HEK293T (cell line): ENCODE data around the gene CRABP2.

ENCODE experiments used
- CTCF ChIA-PET: fragments of 350-600 bp; formaldehyde crosslinking; extraction: SDS; loops from one replicate; lab custom pipeline; 2021; ENCODE audit warnings: antibody characterized with exemption, inconsistent platforms; lab: Yijun Ruan, JAX
- POLR2A ChIA-PET: fragments of 350-600 bp; formaldehyde crosslinking; extraction: SDS; loops from one replicate; lab custom pipeline; 2020; ENCODE audit warnings: antibody characterized with exemption, inconsistent platforms; lab: Yijun Ruan, JAX
- DNase-seq: peaks from one replicate; pipeline ENCODE4 v3.0.0; 2012; ENCODE audit warnings: mixed read lengths; ENCODE audit errors: extremely low spot score
- ARNT ChIP-seq: fragments of 450-650 bp; IDR thresholded peaks from 2 replicates; pipeline ENCODE4 v1.6.1; 2017; ENCODE audit warnings: mild to moderate bottlenecking
- BHLHE40 ChIP-seq: fragments of 450-650 bp; IDR thresholded peaks from 2 replicates; pipeline ENCODE4 v1.6.1; 2016; ENCODE audit warnings: mild to moderate bottlenecking, moderate library complexity, borderline replicate concordance
- CTBP1 ChIP-seq: fragments of 450-650 bp; IDR thresholded peaks from 2 replicates; pipeline ENCODE4 v1.6.1; 2016; ENCODE audit warnings: borderline replicate concordance
- ELF4 ChIP-seq: fragments of 450-650 bp; IDR thresholded peaks from 2 replicates; pipeline ENCODE4 v1.6.1; 2017; ENCODE audit warnings: antibody characterized with exemption
- FOXA1 ChIP-seq: fragments of 450-650 bp; IDR thresholded peaks from 2 replicates; pipeline ENCODE4 v1.6.1; 2016; ENCODE audit warnings: mild to moderate bottlenecking
- FOXK2 ChIP-seq: fragments of 450-650 bp; IDR thresholded peaks from 2 replicates; pipeline ENCODE4 v1.6.1; 2016; ENCODE audit warnings: mild to moderate bottlenecking
- FOXM1 ChIP-seq: fragments of 450-650 bp; IDR thresholded peaks from 2 replicates; pipeline ENCODE4 v1.6.1; 2017; ENCODE audit warnings: mild to moderate bottlenecking, borderline replicate concordance
- HDGF ChIP-seq: fragments of 450-650 bp; IDR thresholded peaks from 2 replicates; pipeline ENCODE4 v1.6.1; 2017; ENCODE audit warnings: antibody characterized with exemption, borderline replicate concordance
- L3MBTL2 ChIP-seq: fragments of 450-650 bp; conservative IDR thresholded peaks from 2 replicates; pipeline ENCODE4 v1.6.1; 2016; ENCODE audit warnings: mild to moderate bottlenecking
- LEF1 ChIP-seq: fragments of 450-650 bp; IDR thresholded peaks from 2 replicates; pipeline ENCODE4 v1.6.1; 2017; ENCODE audit warnings: mild to moderate bottlenecking, borderline replicate concordance
- NFRKB ChIP-seq: fragments of 450-650 bp; IDR thresholded peaks from 2 replicates; pipeline ENCODE4 v1.6.1; 2016; ENCODE audit warnings: mild to moderate bottlenecking, moderate library complexity
- PKNOX1 ChIP-seq: fragments of 450-650 bp; IDR thresholded peaks from 2 replicates; pipeline ENCODE4 v1.6.1; 2016
- SP1 ChIP-seq: fragments of 450-650 bp; IDR thresholded peaks from 2 replicates; pipeline ENCODE4 v1.6.1; 2017
- SUZ12 ChIP-seq: fragments of 450-650 bp; IDR thresholded peaks from 2 replicates; pipeline ENCODE4 v1.6.1; 2016; ENCODE audit warnings: mild to moderate bottlenecking
- TARDBP ChIP-seq: fragments of 450-650 bp; IDR thresholded peaks from 2 replicates; pipeline ENCODE4 v1.6.1; 2016
- ZNF384 ChIP-seq: fragments of 450-650 bp; IDR thresholded peaks from 2 replicates; pipeline ENCODE4 v1.6.1; 2016

CRABP2 gene

DNA sequence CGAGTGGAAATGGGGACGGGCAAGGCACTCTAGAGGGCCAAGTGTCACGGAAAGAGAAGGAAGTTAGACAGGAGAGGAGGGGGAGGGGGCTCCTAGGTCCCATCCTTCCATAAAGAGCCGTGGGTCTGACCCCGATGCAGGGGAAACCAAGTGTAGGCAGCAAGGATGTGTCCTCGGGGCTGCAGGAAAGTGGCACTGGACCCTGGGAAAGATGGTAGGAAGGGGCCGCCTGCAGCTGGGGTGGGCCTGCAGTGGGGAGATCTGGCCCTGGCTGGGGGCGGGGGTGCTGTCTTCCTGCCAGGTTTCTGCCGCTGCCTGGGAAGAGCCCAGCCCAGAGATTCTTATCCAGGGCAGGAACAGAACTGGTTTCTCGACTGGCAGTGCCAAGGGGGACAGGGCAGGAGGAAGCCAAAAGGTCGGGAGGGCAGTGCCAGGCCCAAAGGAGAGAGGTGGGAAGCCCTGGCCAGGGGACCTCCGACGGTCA, 12.9 kb downstream of the CRABP2 start:
- ChIA-PET CTCF (interaction anchor here (1.1 to 9.7 kb wide), 4 partner anchors 14 to 198 kb away, joined by 3 to 429 read pairs (median 186); partner anchors contain the start of genes CRABP2, ISG20L2 and METTL25B), POLR2A (interaction anchor here (0.7 to 8.5 kb wide), 5 partner anchors 11 to 68 kb away, joined by 3 to 137 read pairs (median 3); partner anchors contain the start of genes CRABP2, ISG20L2 and METTL25B)
- TF ChIP-seq TARDBP (no peak), ARNT (no peak)
- no peak for DNase-seq

- DNase-seq: no peak
- POLR2A ChIA-PET: interaction anchor here (0.7 to 8.5 kb wide), 5 partner anchors 12 to 49 kb away, joined by 3 to 137 read pairs (median 3); partner anchors contain the start of genes CRABP2, ISG20L2 and METTL25B
- CTCF ChIA-PET: interaction anchor here (0.6 to 9.7 kb wide), 7 partner anchors 14 to 199 kb away, joined by 3 to 429 read pairs (median 35); partner anchors contain the start of genes CRABP2, ISG20L2, METTL25B and NTRK1
- TF ChIP-seq ZNF384 (no peak), PKNOX1 (peak; percentile 77)
These were observed 13.5 kb downstream of the CRABP2 start for GRCh38 chr1:156691665-156692440.

DNA sequence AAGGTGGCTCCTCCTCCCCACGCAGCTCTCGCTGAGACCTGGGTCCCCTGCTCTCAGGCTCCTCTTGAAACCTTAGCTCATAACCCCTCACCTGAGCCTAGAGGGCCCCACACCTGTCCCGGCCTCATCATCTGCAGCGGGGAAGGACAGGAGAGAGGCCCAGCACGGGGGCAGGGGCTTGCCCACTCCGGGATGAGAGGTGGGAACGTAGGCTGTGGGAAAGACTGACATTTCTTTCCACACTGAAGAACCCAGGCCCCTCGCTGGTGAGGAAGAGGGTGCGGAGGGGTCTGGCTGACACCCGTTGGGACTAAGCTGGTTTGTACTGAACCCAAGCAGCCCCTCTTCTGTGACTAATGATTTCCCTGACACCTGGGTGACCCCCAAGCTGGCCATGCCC, 14.2 kb downstream of the CRABP2 start:
- TF ChIP-seq LEF1: no peak
- TF ChIP-seq ELF4: no peak
- TF ChIP-seq BHLHE40: no peak
- no peak for TF ChIP-seq FOXM1
- no peak for TF ChIP-seq PKNOX1
- CTCF ChIA-PET: interaction anchor here (0.9 to 9.7 kb wide), 7 partner anchors 13 to 200 kb away, joined by 3 to 429 read pairs (median 35); partner anchors contain the start of genes CRABP2, ISG20L2, METTL25B and NTRK1
- POLR2A ChIA-PET: interaction anchor here (1.0 to 8.5 kb wide), 4 partner anchors 13 to 50 kb away, joined by 3 to 137 read pairs (median 62); partner anchors contain the start of genes CRABP2, ISG20L2 and METTL25B
- DNase-seq: no peak

DNA sequence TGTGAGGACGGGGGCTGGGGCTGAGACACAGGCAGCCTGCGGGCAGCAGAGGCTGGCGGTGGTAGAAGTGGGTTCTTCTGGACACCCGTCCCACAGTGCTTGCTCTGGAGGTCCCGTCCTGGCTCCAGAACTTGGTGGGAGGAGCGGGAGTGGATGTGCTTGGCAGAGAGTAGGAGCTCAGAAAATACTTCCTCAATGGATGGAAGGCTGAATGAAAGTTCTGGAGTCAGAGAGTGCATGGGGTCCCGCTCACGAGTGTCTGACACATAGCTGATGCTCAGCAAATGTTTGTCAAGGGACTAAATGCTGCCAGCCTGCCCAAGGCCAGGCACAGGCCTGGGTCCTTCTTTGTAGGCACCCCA, 14.7 kb downstream of the CRABP2 start:
- DNase-seq: no peak
- no peak for TF ChIP-seq SP1
- TF ChIP-seq ARNT: no peak
- no peak for TF ChIP-seq L3MBTL2
- TF ChIP-seq NFRKB: no peak
- TF ChIP-seq SUZ12: no peak
- TF ChIP-seq CTBP1: no peak
- TF ChIP-seq FOXM1: no peak
- no peak for TF ChIP-seq PKNOX1
- no peak for TF ChIP-seq TARDBP
- TF ChIP-seq FOXA1: no peak
- ChIA-PET CTCF (interaction anchor here (0.6 to 9.7 kb wide), 16 partner anchors 12 to 200 kb away, joined by 3 to 429 read pairs (median 11); partner anchors contain the start of genes CRABP2, ISG20L2, METTL25B and NES), POLR2A (interaction anchor here (0.8 to 8.5 kb wide), 9 partner anchors 14 to 51 kb away, joined by 3 to 137 read pairs (median 5); partner anchors contain the start of genes CRABP2, ISG20L2 and METTL25B)

DNA sequence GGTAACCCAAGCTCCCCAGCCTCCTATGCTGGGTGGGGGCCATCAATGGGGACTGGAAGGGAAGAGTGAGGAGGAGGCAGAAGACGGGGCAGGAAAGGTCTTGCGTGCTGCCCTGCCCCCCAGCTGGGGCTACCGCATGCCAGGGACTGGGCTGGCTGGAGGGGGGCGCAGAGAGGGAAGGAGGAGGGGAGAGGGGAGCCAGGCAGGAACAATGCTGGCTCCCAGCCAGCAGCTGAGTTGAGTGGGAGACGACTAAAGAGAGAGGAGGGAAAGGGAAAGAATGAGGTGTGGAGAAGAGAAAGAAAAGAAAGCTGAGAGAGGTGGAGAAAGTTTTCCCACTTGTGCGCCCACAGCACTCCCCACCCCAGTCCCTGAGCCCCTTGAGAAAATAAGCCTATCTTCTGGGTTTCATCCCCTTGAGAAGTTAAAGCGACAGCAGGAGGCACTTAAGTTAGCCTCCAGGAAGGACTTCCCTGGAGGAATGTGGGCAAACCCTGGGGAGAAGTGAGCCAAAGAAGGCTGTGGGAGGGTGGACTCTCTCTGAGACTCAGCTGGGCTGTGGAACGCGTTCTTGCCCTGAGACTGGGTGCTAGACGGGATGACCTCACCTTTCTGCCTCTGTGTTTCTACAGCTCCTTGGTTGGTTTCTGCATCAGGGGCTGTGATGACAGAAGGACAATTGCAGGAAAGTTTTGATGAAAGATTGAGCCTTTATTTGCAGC, 15.3 kb downstream of the CRABP2 start:
- ChIA-PET POLR2A (interaction anchor here (0.8 to 8.5 kb wide), 14 partner anchors 14 to 70 kb away, joined by 3 to 137 read pairs (median 5); partner anchors contain the start of genes CRABP2, HDGF, ISG20L2 and METTL25B), CTCF (interaction anchor here (0.6 to 9.7 kb wide), 54 partner anchors 10 to 304 kb away, joined by 3 to 429 read pairs (median 5); partner anchors contain the start of genes BCAN, CRABP2, HAPLN2 and ISG20L2)
- DNase-seq: no peak
- TF ChIP-seq SUZ12 (no peak), ELF4 (no peak), NFRKB (no peak), ARNT (no peak), BHLHE40 (no peak), HDGF (no peak), FOXA1 (no peak), SP1 (no peak), LEF1 (no peak), FOXK2 (no peak), PKNOX1 (no peak), L3MBTL2 (no peak), FOXM1 (no peak), TARDBP (no peak), CTBP1 (no peak)
